IMR-90 (cell line): ENCODE data around the gene ZNF366. TPM values are rescaled to one million over a fixed set of nuclear protein-coding genes. Genes with fewer than 3 reads are reported as not detected.
A peak's percentile ranks its signal among the peaks of the same experiment; 100 is the strongest.

Source experiments
- ATAC-seq: fragments of 200-7000 bp; cut with Tn5 transposase; 2 replicates; pipeline ENCODE4 v1.9.1; 2020; ENCODE audit warnings: low read depth, mild to moderate bottlenecking, moderate library complexity
- BruUV-seq: library from RNA; stranded (reverse); fragments of 400-500 nt; replicated peaks from 2 replicates; lab custom pipeline; 2021; lab: Mats Ljungman, UMichigan
- CTCF ChIA-PET: fragments of 300-600 bp; formaldehyde crosslinking; extraction: SDS; loops from one replicate; lab custom pipeline; 2021; ENCODE audit warnings: antibody characterized with exemption; lab: Yijun Ruan, JAX
- POLR2A ChIA-PET: fragments of 300-600 bp; sonication (Branson Sonifier 250); formaldehyde crosslinking; loops from one replicate; lab custom pipeline; 2022; ENCODE audit warnings: antibody characterized with exemption; ENCODE audit not compliant: unreplicated experiment; lab: Charles Lee
- DNase-seq: peaks from one replicate; pipeline ENCODE4 v3.0.0; 2013
- H2AFZ ChIP-seq: replicated peaks from 2 replicates; pipeline ENCODE3; 2013; ENCODE audit warnings: low read length, mild to moderate bottlenecking; ENCODE audit not compliant: poor library complexity
- H2AK5ac ChIP-seq: 2 replicates; pipeline ENCODE4 v1.6.1; 2013; ENCODE audit warnings: low read depth, low read length, inconsistent platforms
- H2AK9ac ChIP-seq: replicated peaks from 2 replicates; pipeline ENCODE3; 2013; ENCODE audit warnings: mild to moderate bottlenecking, low read depth, low read length, moderate library complexity; ENCODE audit not compliant: poor library complexity
- H2BK120ac ChIP-seq: 2 replicates; pipeline ENCODE4 v1.6.1; 2013; ENCODE audit warnings: low read depth, low read length, inconsistent platforms
- H2BK15ac ChIP-seq: 3 replicates; pipeline ENCODE4 v1.6.1; 2013; ENCODE audit warnings: low read depth, low read length, inconsistent platforms
- H2BK20ac ChIP-seq: 2 replicates; pipeline ENCODE4 v1.6.1; 2013; ENCODE audit warnings: low read depth, mild to moderate bottlenecking, inconsistent platforms, low read length, moderate library complexity
- H2BK5ac ChIP-seq: 2 replicates; pipeline ENCODE4 v1.6.1; 2013; ENCODE audit warnings: mild to moderate bottlenecking, low read depth, low read length, inconsistent platforms; ENCODE audit not compliant: poor library complexity, severe bottlenecking
- H3K14ac ChIP-seq: replicated peaks from 2 replicates; pipeline ENCODE4 v1.6.1; 2013; ENCODE audit warnings: low read depth, low read length, inconsistent platforms
- H3K18ac ChIP-seq: 2 replicates; pipeline ENCODE4 v1.6.1; 2013; ENCODE audit warnings: low read depth, low read length, control low read depth
- H3K23ac ChIP-seq: 2 replicates; pipeline ENCODE4 v1.6.1; 2013; ENCODE audit warnings: low read depth, low read length, inconsistent platforms
- H3K27ac ChIP-seq: 2 replicates; pipeline ENCODE4 v1.5.1; 2013; ENCODE audit warnings: mild to moderate bottlenecking, control low read depth, low read length; ENCODE audit not compliant: insufficient read depth
- H3K27me3 ChIP-seq: 2 replicates; pipeline ENCODE4 v1.6.1; 2013; ENCODE audit warnings: low read length; ENCODE audit not compliant: control insufficient read depth, insufficient read depth
- H3K36me3 ChIP-seq: 2 replicates; pipeline ENCODE4 v1.6.1; 2013; ENCODE audit warnings: low read length, mixed read lengths; ENCODE audit not compliant: control insufficient read depth, insufficient read depth
- H3K4ac ChIP-seq: 2 replicates; pipeline ENCODE4 v1.6.1; 2013; ENCODE audit warnings: low read depth, low read length, inconsistent platforms
- H3K4me1 ChIP-seq: 2 replicates; pipeline ENCODE4 v1.6.1; 2013; ENCODE audit warnings: low read length, mixed read lengths; ENCODE audit not compliant: control insufficient read depth, insufficient read depth
- H3K4me2 ChIP-seq: 2 replicates; pipeline ENCODE4 v1.6.1; 2013; ENCODE audit warnings: low read depth, mild to moderate bottlenecking, control low read depth, low read length, moderate library complexity
- H3K4me3 ChIP-seq: 2 replicates; pipeline ENCODE4 v1.5.1; 2013; ENCODE audit warnings: low read depth, mild to moderate bottlenecking, control low read depth, low read length, moderate library complexity; ENCODE audit not compliant: insufficient read depth
- H3K56ac ChIP-seq: 2 replicates; pipeline ENCODE4 v1.6.1; 2013; ENCODE audit warnings: low read length, inconsistent platforms; ENCODE audit not compliant: insufficient read depth; ENCODE audit errors: extremely low read depth
- H3K79me1 ChIP-seq, 2 experiments: 2 replicates each; pipeline ENCODE4 v1.6.1; 2013; ENCODE audit warnings: low read length in 2 of 2, inconsistent platforms in 1 of 2, low read depth in 1 of 2
- H3K9ac ChIP-seq: 2 replicates; pipeline ENCODE4 v1.6.1; 2013; ENCODE audit warnings: low read depth, low read length, control low read depth
- H3K9me1 ChIP-seq: 2 replicates; pipeline ENCODE4 v1.6.1; 2013; ENCODE audit warnings: low read length, inconsistent platforms; ENCODE audit not compliant: insufficient read depth
- H3K9me3 ChIP-seq: 2 replicates; pipeline ENCODE4 v1.6.1; 2013; ENCODE audit warnings: low read length; ENCODE audit not compliant: control insufficient read depth, insufficient read depth
- H4K20me1 ChIP-seq: 2 replicates; pipeline ENCODE4 v1.6.1; 2013; ENCODE audit warnings: low read length, inconsistent platforms; ENCODE audit not compliant: insufficient read depth
- H4K5ac ChIP-seq: 2 replicates; pipeline ENCODE4 v1.6.1; 2013; ENCODE audit warnings: mild to moderate bottlenecking, low read depth, low read length, control low read depth
- H4K8ac ChIP-seq, 2 experiments: 2 replicates each; pipeline ENCODE4 v1.6.1; 2013; ENCODE audit warnings: low read depth in 2 of 2, low read length in 2 of 2, control low read depth in 1 of 2, inconsistent platforms in 1 of 2
- H4K91ac ChIP-seq: 2 replicates; pipeline ENCODE4 v1.6.1; 2013; ENCODE audit warnings: low read depth, low read length, inconsistent platforms; ENCODE audit not compliant: insufficient read depth
- CEBPB ChIP-seq: IDR thresholded peaks from 2 replicates; pipeline ENCODE4 v1.6.1; 2012; ENCODE audit warnings: low read depth, low read length, improper control_type of control experiment
- FOS ChIP-seq: fragments of 150-350 bp; IDR thresholded peaks from 2 replicates; pipeline ENCODE4 v1.6.1; 2016; ENCODE audit warnings: low read depth, low read length
- MAZ ChIP-seq: IDR thresholded peaks from 2 replicates; pipeline ENCODE4 v1.6.1; 2012; ENCODE audit warnings: low read depth, mild to moderate bottlenecking, low read length, improper control_type of control experiment, moderate library complexity, borderline replicate concordance
- MXI1 ChIP-seq: IDR thresholded peaks from 2 replicates; pipeline ENCODE4 v1.6.1; 2012; ENCODE audit warnings: low read depth, mild to moderate bottlenecking, low read length, moderate library complexity, borderline replicate concordance
- NFE2L2 ChIP-seq: fragments of 150-350 bp; IDR thresholded peaks from 2 replicates; pipeline ENCODE4 v1.6.1; 2016; ENCODE audit warnings: low read depth, mild to moderate bottlenecking, low read length
- WGBS, 2 experiments: methylation state at CpG; one replicate each; pipeline versions ENCODE4 v1.1.5 to v1.1.7; 2013; ENCODE audit warnings: missing lambda C conversion rate in 2 of 2; ENCODE audit not compliant: insufficient read length in 1 of 2; ENCODE audit errors: extremely low coverage in 2 of 2; 5-methylcytosine and 5-hydroxymethylcytosine counted together
- dilution Hi-C: fragments of 300-500 bp; cut with HindIII; formaldehyde crosslinking; loops from one replicate; pipeline ENCODE4 v1.14.3; 2018; ENCODE audit warnings: low sequenced_read_pairs; ENCODE audit not compliant: unreplicated experiment
- in situ Hi-C: fragments of 300-500 bp; cut with MboI; formaldehyde crosslinking; loops from 3 replicates; pipeline ENCODE4 v1.14.3; 2019; ENCODE audit warnings: low sequenced_read_pairs, inconsistent platforms, mixed read lengths
- intact Hi-C: fragments of 100-400 bp; cut with micrococcal nuclease; formaldehyde crosslinking; loops from 2 replicates; pipeline ENCODE4 v1.10.0; 2022
- polyA plus RNA-seq, 3 experiments: library from polyadenylated mRNA; depleted of rRNA; stranded (reverse); fragments of >200 nt; gene quantifications; 2 replicates each; pipeline ENCODE4 v1.2.3, GENCODE V29; 2012; ENCODE audit warnings: low replicate concordance in 1 of 3
- total RNA-seq: library from RNA; depleted of rRNA; stranded (reverse); fragments of >200 nt; gene quantifications from 2 replicates; pipeline ENCODE4 v1.2.3, GENCODE V29; 2012

Gene ZNF366
- total and polyA plus RNA-seq, 2 of the 4 experiments (the other 2 are of a cell fraction), result not detected

DNA sequence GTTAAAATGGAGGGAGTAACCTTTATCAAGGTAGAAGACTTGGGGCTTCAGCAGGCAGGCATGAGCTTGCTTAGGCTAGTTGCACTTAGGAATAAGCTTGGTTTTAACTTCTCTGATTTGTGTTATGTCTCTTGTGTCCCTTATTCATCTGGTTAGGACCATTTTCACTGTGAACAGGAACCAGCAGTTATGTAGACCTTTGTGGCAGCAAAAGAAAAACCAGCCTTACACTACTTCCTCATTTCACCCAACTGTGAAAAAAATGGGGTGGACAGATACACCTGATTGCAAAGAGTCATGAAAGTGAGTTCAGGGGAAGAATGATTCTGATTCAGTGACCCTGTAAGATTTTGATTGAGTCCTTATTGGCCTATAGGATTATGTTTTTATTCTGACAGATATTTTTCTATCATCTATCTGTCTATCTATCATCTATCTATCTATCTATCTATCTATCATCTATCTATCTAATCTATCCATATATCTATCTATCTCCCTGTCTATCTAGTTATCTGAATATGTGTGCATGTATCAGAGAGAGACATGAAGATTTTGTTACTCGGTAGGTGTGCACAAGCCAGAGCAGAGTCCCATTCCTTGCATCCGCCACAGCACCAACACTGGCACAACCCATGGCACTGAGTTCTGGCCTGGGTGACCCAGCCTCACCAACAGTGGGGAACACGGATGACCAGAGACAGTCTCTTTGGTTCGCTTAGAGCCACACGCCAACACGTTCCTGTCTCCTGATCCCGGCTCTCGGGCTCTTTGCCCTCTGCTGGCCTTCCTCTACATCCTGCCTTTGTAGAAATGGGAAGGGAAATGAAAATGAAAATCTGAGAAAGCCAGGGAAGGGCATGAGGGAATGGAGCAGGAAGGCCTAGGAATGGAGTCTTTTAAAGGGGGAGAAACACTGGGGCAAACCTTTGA lies 1.3 kb upstream of the ZNF366 start:
- Histone ChIP-seq H2BK120ac (peak overlapping the region; percentile 17), H3K14ac (peak overlapping the region; percentile 69), H3K9me3 (no peaks in the 10 kb centered on the region), H3K4me3 (no peak overlapping the region), H4K20me1 (no peaks in the 10 kb centered on the region), H3K4me1 (peaks cover 17% of the 10 kb centered on the region), H3K27ac (peak overlapping the region; percentile 27; the same call in 1 of the 2 replicates), H4K8ac (peak overlapping the region in 1 of 2 experiments; percentile 59; a peak in 2 of 4 replicates), H2AK9ac (no peak overlapping the region), H3K27me3 (no peaks in the 10 kb centered on the region), H2AK5ac (peak overlapping the region; percentile 69), H2AFZ (no peak overlapping the region), H3K4me2 (peak overlapping the region; percentile 24; the same call in 1 of the 2 replicates), H3K56ac (no peak overlapping the region), H3K79me1 (no peaks in the 10 kb centered on the region), H4K91ac (peak overlapping the region; percentile 11), H2BK5ac (no peak overlapping the region), H2BK20ac (peak overlapping the region; percentile 45), H3K18ac (peak overlapping the region; percentile 16; the same call in 1 of the 2 replicates), H3K4ac (peak overlapping the region; percentile 68), H4K5ac (peak overlapping the region; percentile 30; the same call in 1 of the 2 replicates), H3K9ac (no peak overlapping the region), H3K36me3 (no peaks in the 10 kb centered on the region), H2BK15ac (peak overlapping the region; percentile 43; the same call in 1 of the 3 replicates), H3K9me1 (peaks cover 18% of the 10 kb centered on the region), H3K23ac (no peak overlapping the region)
- intact Hi-C loops (no loop called here), dilution Hi-C loops (no loop called here), in situ Hi-C loops (loop anchor here (25.0 kb wide), 1 partner anchor 146 kb away; no protein-coding TSS in a partner anchor)
- BruUV-seq, result no TSS peak
- ATAC-seq (no peak), DNase-seq (no peak)
- ChIA-PET POLR2A (interaction anchor here (0.9 kb wide), 1 partner anchor 117 kb away, joined by 4 read pairs; no protein-coding TSS in a partner anchor), CTCF (no interaction called here)
- TF ChIP-seq FOS, result no peak
- TF ChIP-seq MAZ, result no peak
- no peak for TF ChIP-seq CEBPB
- no peak for TF ChIP-seq MXI1
- no peak for TF ChIP-seq NFE2L2
- whole genome bisulfite sequencing, 2 experiments, result no CpG with 5 or more reads among the region's 8 CpGs
